Nephron progenitor cell (in vitro differentiated cells): Measurements from ENCODE around the gene POLR3B.

Experiments used
- DNase-seq: peaks from one replicate; pipeline ENCODE4 v3.0.0; 2021
- H3K27ac Mint-ChIP-seq: 2 replicates; pipeline ENCODE4 v1.8.0; 2021; ENCODE audit warnings: mild to moderate bottlenecking, moderate library complexity, mixed read lengths
- H3K27me3 Mint-ChIP-seq: 2 replicates; pipeline ENCODE4 v1.8.0; 2021; ENCODE audit warnings: mild to moderate bottlenecking, low read depth, mixed read lengths; ENCODE audit not compliant: poor library complexity
- H3K36me3 Mint-ChIP-seq: 2 replicates; pipeline ENCODE4 v1.8.0; 2021; ENCODE audit warnings: low read depth, mixed read lengths
- H3K4me1 Mint-ChIP-seq: 2 replicates; pipeline ENCODE4 v1.8.0; 2021; ENCODE audit warnings: mixed read lengths
- H3K4me3 Mint-ChIP-seq: 2 replicates; pipeline ENCODE4 v1.8.0; 2021; ENCODE audit warnings: mild to moderate bottlenecking, moderate library complexity, mixed read lengths
- H3K9me3 Mint-ChIP-seq: 2 replicates; pipeline ENCODE4 v1.8.0; 2021; ENCODE audit warnings: mild to moderate bottlenecking, moderate library complexity, mixed read lengths
- CTCF ChIP-seq: fragments of 200-600 bp; sonication (generic); IDR thresholded peaks from 2 replicates; pipeline ENCODE4 v1.5.0; 2021; ENCODE audit warnings: antibody characterized with exemption

The POLR3B gene

GRCh38 chr12:106493531-106493930 is 136.0 kb downstream of the POLR3B start:
- no peak for DNase-seq
- no peaks in the 10 kb centered on the region for H3K27me3 Mint-ChIP-seq
- H3K4me3 Mint-ChIP-seq, result no peak overlapping the region
- no peak for TF ChIP-seq CTCF
- no peak overlapping the region for H3K27ac Mint-ChIP-seq
- peaks cover 73% of the 10 kb centered on the region for H3K4me1 Mint-ChIP-seq
- H3K9me3 Mint-ChIP-seq, result no peaks in the 10 kb centered on the region
- peaks cover 23% of the 10 kb centered on the region for H3K36me3 Mint-ChIP-seq

- Mint-ChIP-seq H3K4me3 (no peak overlapping the region), H3K36me3 (peaks cover 37% of the 10 kb centered on the region), H3K9me3 (no peaks in the 10 kb centered on the region), H3K27me3 (no peaks in the 10 kb centered on the region), H3K27ac (peak overlapping the region; percentile 78), H3K4me1 (peaks cover 53% of the 10 kb centered on the region)
- no peak for DNase-seq
- TF ChIP-seq CTCF, result no peak
Observed at GRCh38 chr12:106495354-106495965, 137.9 kb downstream of the POLR3B start.

- peaks cover 46% of the 10 kb centered on the region for H3K36me3 Mint-ChIP-seq
- H3K27me3 Mint-ChIP-seq, result no peaks in the 10 kb centered on the region
- no peak overlapping the region for H3K4me3 Mint-ChIP-seq
- H3K9me3 Mint-ChIP-seq, result no peaks in the 10 kb centered on the region
- no peak for DNase-seq
- H3K27ac Mint-ChIP-seq, result no peak overlapping the region
- peaks cover 38% of the 10 kb centered on the region for H3K4me1 Mint-ChIP-seq
- TF ChIP-seq CTCF, result no peak
Observed at GRCh38 chr12:106498056-106498455, 140.5 kb downstream of the POLR3B start.

- no peak for DNase-seq
- Mint-ChIP-seq H3K9me3 (no peaks in the 10 kb centered on the region), H3K27me3 (no peaks in the 10 kb centered on the region), H3K4me1 (peaks cover 22% of the 10 kb centered on the region), H3K4me3 (no peak overlapping the region), H3K36me3 (peaks cover 50% of the 10 kb centered on the region), H3K27ac (no peak overlapping the region)
- no peak for TF ChIP-seq CTCF
Observed at GRCh38 chr12:106499628-106500027, 142.1 kb downstream of the POLR3B start.

GRCh38 chr12:106506691-106507090 is 149.1 kb downstream of the POLR3B start:
- H3K36me3 Mint-ChIP-seq, result peaks cover 53% of the 10 kb centered on the region
- H3K27ac Mint-ChIP-seq, result no peak overlapping the region
- DNase-seq, result no peak
- H3K4me3 Mint-ChIP-seq, result no peak overlapping the region
- H3K9me3 Mint-ChIP-seq, result no peaks in the 10 kb centered on the region
- H3K27me3 Mint-ChIP-seq, result peaks cover 2% of the 10 kb centered on the region
- TF ChIP-seq CTCF, result no peak
- H3K4me1 Mint-ChIP-seq, result peaks cover 31% of the 10 kb centered on the region

- Mint-ChIP-seq H3K4me3 (no peak overlapping the region), H3K27ac (no peak overlapping the region), H3K4me1 (peaks cover 31% of the 10 kb centered on the region), H3K9me3 (no peaks in the 10 kb centered on the region), H3K27me3 (peaks cover 2% of the 10 kb centered on the region), H3K36me3 (peaks cover 49% of the 10 kb centered on the region)
- no peak for TF ChIP-seq CTCF
- DNase-seq, result no peak
Observed at GRCh38 chr12:106508966-106509365, 151.4 kb downstream of the POLR3B start.
